ENCODE results near the gene ERGIC1. TPM values are rescaled to one million over a fixed set of nuclear protein-coding genes. Genes with fewer than 3 reads are reported as not detected.

ERGIC1 gene
- total RNA-seq, 4 donors from 2014 or later, result 116 to 172 (median 144) TPM

GRCh38 chr5:172843825-172844576 lies 9.9 kb downstream of the ERGIC1 start:
- ATAC-seq, result no peak
- peaks cover 0 to 73% (median 23%) of the 10 kb centered on the region in 3 donors for H3K4me1 ChIP-seq
- WGBS, 2 donors (ENCODE audit: low coverage in 1 of 2), result 93% methylated on average over 10 of the region's 18 CpGs; no CpG with 5 or more reads in 1 of the 2 donors

GRCh38 chr5:172844577-172844838 lies 10.5 kb downstream of the ERGIC1 start:
- Histone ChIP-seq H3K27me3 (no peaks in the 10 kb centered on the region), H3K27ac (peak overlapping the region in 1 of 4 donors; percentile 36), H3K9me3 (no peaks in the 10 kb centered on the region), H3K4me1 (peaks cover 0 to 75% (median 23%) of the 10 kb centered on the region in 3 donors), H3K4me3 (no peak overlapping the region), H3K36me3 (peaks cover 0 to 8% of the 10 kb centered on the region in 2 donors)
- WGBS, 2 donors (ENCODE audit: low coverage in 1 of 2), result 100% methylated on average over 2 of the region's 2 CpGs; no CpG with 5 or more reads in 1 of the 2 donors
- ATAC-seq, result no peak
- TF ChIP-seq POLR2A (IDR thresholded peaks at IDR 0.05), result no peak
- TF ChIP-seq EP300 (IDR thresholded peaks at IDR 0.05), result no peak
- TF ChIP-seq, protein P1, sequence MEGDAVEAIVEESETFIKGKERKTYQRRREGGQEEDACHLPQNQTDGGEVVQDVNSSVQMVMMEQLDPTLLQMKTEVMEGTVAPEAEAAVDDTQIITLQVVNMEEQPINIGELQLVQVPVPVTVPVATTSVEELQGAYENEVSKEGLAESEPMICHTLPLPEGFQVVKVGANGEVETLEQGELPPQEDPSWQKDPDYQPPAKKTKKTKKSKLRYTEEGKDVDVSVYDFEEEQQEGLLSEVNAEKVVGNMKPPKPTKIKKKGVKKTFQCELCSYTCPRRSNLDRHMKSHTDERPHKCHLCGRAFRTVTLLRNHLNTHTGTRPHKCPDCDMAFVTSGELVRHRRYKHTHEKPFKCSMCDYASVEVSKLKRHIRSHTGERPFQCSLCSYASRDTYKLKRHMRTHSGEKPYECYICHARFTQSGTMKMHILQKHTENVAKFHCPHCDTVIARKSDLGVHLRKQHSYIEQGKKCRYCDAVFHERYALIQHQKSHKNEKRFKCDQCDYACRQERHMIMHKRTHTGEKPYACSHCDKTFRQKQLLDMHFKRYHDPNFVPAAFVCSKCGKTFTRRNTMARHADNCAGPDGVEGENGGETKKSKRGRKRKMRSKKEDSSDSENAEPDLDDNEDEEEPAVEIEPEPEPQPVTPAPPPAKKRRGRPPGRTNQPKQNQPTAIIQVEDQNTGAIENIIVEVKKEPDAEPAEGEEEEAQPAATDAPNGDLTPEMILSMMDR (IDR thresholded peaks at IDR 0.05), result no peak
- no peak for TF ChIP-seq POLR2AphosphoS5 (IDR thresholded peaks at IDR 0.05)

More at GRCh38 chr5:172843825-172844576, 9.9 kb downstream of the ERGIC1 start:
- TF ChIP-seq POLR2A (IDR thresholded peaks at IDR 0.05), result no peak
- TF ChIP-seq POLR2AphosphoS5 (IDR thresholded peaks at IDR 0.05), result no peak
- TF ChIP-seq, protein P1 (IDR thresholded peaks at IDR 0.05), result no peak
- Histone ChIP-seq H3K4me3 (no peak overlapping the region), H3K36me3 (peaks cover 0 to 8% of the 10 kb centered on the region in 2 donors), H3K27ac (peak overlapping the region in 1 of 4 donors; percentile 36), H3K27me3 (no peaks in the 10 kb centered on the region), H3K9me3 (no peaks in the 10 kb centered on the region)

GRCh38 chr5:172845154-172845553 lies 11.1 kb downstream of the ERGIC1 start:
- peak overlapping the region in 1 of 4 donors; percentile 36 for H3K27ac ChIP-seq
- TF ChIP-seq, protein P1 (IDR thresholded peaks at IDR 0.05), result no peak
- TF ChIP-seq EP300 (IDR thresholded peaks at IDR 0.05) (no peak), POLR2A (IDR thresholded peaks at IDR 0.05) (no peak), POLR2AphosphoS5 (IDR thresholded peaks at IDR 0.05) (no peak)
- no CpG with 5 or more reads among the region's 7 CpGs for WGBS, 2 donors (ENCODE audit: low coverage in 1 of 2)
- H3K4me1 ChIP-seq, result peaks cover 0 to 75% (median 21%) of the 10 kb centered on the region in 3 donors
- peaks cover 0 to 8% of the 10 kb centered on the region in 2 donors for H3K36me3 ChIP-seq
- no peaks in the 10 kb centered on the region for H3K27me3 ChIP-seq
- no peak overlapping the region for H3K4me3 ChIP-seq
- no peak for ATAC-seq
- H3K9me3 ChIP-seq, result no peaks in the 10 kb centered on the region

GRCh38 chr5:172845576-172845975 lies 11.5 kb downstream of the ERGIC1 start:
- H3K4me1 ChIP-seq, result peaks cover 0 to 75% (median 17%) of the 10 kb centered on the region in 3 donors

More at GRCh38 chr5:172845576-172845975, 11.5 kb downstream of the ERGIC1 start:
- TF ChIP-seq, protein P1 (IDR thresholded peaks at IDR 0.05), result peak in 1 of 4 experiments; percentile 6
- no peak for TF ChIP-seq POLR2AphosphoS5 (IDR thresholded peaks at IDR 0.05)
- peaks cover 0 to 8% of the 10 kb centered on the region in 2 donors for H3K36me3 ChIP-seq
- H3K9me3 ChIP-seq, result no peaks in the 10 kb centered on the region
- H3K27ac ChIP-seq, result no peak overlapping the region
- ATAC-seq, result no peak
- H3K4me3 ChIP-seq, result no peak overlapping the region
- 86 to 87% methylated on average over 5 of the region's 5 CpGs for WGBS, 2 donors (ENCODE audit: low coverage in 1 of 2)
- H3K27me3 ChIP-seq, result no peaks in the 10 kb centered on the region

All from gastroesophageal sphincter (tissue), 4 donors.